ENCODE data around the gene OR1F1. TPM values are rescaled to one million over a fixed set of nuclear protein-coding genes. Genes with fewer than 3 reads are reported as not detected.

OR1F1 gene
- total and polyA plus RNA-seq, 9 of the 15 experiments (the other 6 are each of a cell fraction or from before 2014, with no cell fraction given), result 0.15 to 0.61 (median 0.35) TPM; not detected in 3

DNA sequence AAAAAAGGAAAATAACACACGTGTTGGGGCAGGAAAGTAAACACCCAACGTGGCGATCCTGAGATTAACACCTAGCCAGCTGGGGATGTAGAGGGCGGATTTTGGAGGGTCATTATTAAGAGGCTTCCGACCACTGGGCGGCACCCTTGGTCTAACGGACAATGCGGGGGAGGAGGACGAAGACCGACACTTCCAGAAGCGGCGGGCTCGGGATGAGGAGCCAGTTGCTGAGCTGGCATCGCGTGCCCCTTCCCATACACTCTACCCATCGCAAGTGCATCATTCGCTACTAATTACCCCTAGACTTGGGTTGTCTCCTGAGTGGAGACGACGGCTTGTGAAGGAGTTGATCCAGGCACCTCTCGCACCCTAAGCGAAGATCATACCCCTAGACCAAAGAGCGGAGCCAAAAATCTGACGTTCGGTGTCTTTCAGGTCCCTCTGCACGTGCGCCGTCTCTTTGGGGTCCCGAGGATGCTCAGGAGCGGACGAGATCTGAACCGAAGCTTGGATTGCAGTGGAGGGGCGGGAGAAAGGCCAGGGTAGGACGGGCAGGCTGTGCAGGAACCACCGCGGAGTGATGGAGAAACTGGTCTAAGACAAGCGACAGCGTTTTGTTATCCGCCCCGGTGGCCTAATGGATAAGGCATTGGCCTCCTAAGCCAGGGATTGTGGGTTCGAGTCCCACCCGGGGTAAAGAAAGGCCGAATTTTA is 35.6 kb upstream of the OR1F1 start (continued):
- TF ChIP-seq, protein P1, sequence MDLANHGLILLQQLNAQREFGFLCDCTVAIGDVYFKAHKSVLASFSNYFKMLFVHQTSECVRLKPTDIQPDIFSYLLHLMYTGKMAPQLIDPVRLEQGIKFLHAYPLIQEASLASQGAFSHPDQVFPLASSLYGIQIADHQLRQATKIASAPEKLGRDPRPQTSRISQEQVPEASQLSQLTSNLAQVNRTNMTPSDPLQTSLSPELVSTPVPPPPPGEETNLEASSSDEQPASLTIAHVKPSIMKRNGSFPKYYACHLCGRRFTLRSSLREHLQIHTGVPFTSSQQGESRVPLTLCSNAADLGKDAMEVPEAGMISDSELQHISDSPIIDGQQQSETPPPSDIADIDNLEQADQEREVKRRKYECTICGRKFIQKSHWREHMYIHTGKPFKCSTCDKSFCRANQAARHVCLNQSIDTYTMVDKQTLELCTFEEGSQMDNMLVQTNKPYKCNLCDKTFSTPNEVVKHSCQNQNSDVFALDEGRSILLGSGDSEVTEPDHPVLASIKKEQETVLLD (IDR thresholded peaks at IDR 0.05), result 0 out of 2 replicates have a peak, but pooled peaks have one; percentile 45
- TF ChIP-seq SMC3 (conservative IDR thresholded peaks at IDR 0.05; ENCODE audit: insufficient read depth, low read depth, low read length) (peak; percentile 33; the same call in 1 of the 2 replicates), ZNF124 (CRISPR knock-in tag; IDR thresholded peaks at IDR 0.05) (no peak), ZNF232 (CRISPR knock-in tag; IDR thresholded peaks at IDR 0.05) (no peak), CHD2 (IDR thresholded peaks at IDR 0.05; ENCODE audit: low read depth, low read length) (peak; percentile 62), KLF1 (tag; IDR thresholded peaks at IDR 0.05) (no peak), CBX3 (IDR thresholded peaks at IDR 0.05; ENCODE audit: borderline replicate concordance in 1 of 2, low read length in 2 of 2) (peak in 1 of 2 experiments; percentile 86; a peak in 2 of 3 replicates), POLR2A (conservative IDR thresholded peaks at IDR 0.05) (no peak), PHB2 (IDR thresholded peaks at IDR 0.05; ENCODE audit: low read depth) (0 out of 2 replicates have a peak, but pooled peaks have one; percentile 12), CXXC5 (CRISPR knock-in tag; IDR thresholded peaks at IDR 0.05) (peak; percentile 67)

GRCh38 chr16:3152991-3153368 is 35.0 kb upstream of the OR1F1 start:
- Histone ChIP-seq H3K4me1 (replicated peaks in 1 of 2; ENCODE audit: control insufficient read depth in 2 of 2, insufficient read depth in 2 of 2, low read length in 2 of 2) (peaks cover 2 to 41% of the 10 kb centered on the region in 2 experiments; a peak in 3 of 5 replicates), H3K9me1 (ENCODE audit: control insufficient read depth, insufficient read depth, low read length) (no peaks in the 10 kb centered on the region), H3K9me3 (replicated peaks; ENCODE audit: control insufficient read depth, insufficient read depth, low read depth, low read length) (no peaks in the 10 kb centered on the region), H3K9ac (ENCODE audit: insufficient read depth in 1 of 2, low read depth in 2 of 2, low read length in 2 of 2) (no peak overlapping the region), H4K20me1 (replicated peaks; ENCODE audit: control insufficient read depth, insufficient read depth, low read length) (peaks cover 4% of the 10 kb centered on the region; the same call in 1 of the 2 replicates), H3K79me2 (ENCODE audit: control insufficient read depth, insufficient read depth, low read length) (no peaks in the 10 kb centered on the region), H3K36me3 (ENCODE audit: control insufficient read depth, insufficient read depth, low read length) (no peaks in the 10 kb centered on the region), H2AFZ (ENCODE audit: low read depth, low read length) (no peak overlapping the region), H3K4me2 (ENCODE audit: insufficient read depth, low read length) (peak overlapping the region; percentile 99; the same call in 1 of the 2 replicates), H3K27ac (ENCODE audit: extremely low read depth, low read depth, low read length) (no peak overlapping the region; the same call in 2 of the 3 replicates), H3K4me3 (peak overlapping the region; percentile 62; the same call in 1 of the 2 replicates), H3K27me3 (ENCODE audit: control insufficient read depth in 2 of 2, insufficient read depth in 2 of 2, low read length in 2 of 2) (no peaks in the 10 kb centered on the region)
- no TSS peak for BruUV-seq (replicated peaks)
- DNase-seq (ENCODE audit: extremely low read depth in 1 of 4, low spot score in 3 of 4) (no peak), ATAC-seq (peak; percentile 30; the same call in 1 of the 3 replicates), FAIRE-seq (no peak)
- in situ Hi-C loops (cut with MboI) (no loop called here), intact Hi-C loops (cut with micrococcal nuclease) (loop anchor here (1.0 to 10.0 kb wide), 3 partner anchors 14 to 112 kb away; no protein-coding TSS in a partner anchor)
- CTCF ChIA-PET (ENCODE audit: low intra/inter-chr PET ratio), result no interaction called here
- WGBS (ENCODE audit: insufficient coverage, low coverage, missing lambda C conversion rate), result 4% methylated on average over 8 of the region's 8 CpGs
- POLR2A ChIA-PET, result interaction anchor here (1.3 kb wide), 1 partner anchor 19 kb away, joined by 6 read pairs; no protein-coding TSS in a partner anchor
- TF ChIP-seq BCL6 (CRISPR knock-in tag; IDR thresholded peaks at IDR 0.05) (no peak), PHF21A (IDR thresholded peaks at IDR 0.05; ENCODE audit: borderline replicate concordance, low read depth) (peak; percentile 68; the same call in 1 of the 2 replicates), DEAF1 (CRISPR knock-in tag; IDR thresholded peaks at IDR 0.05) (no peak), EP300 (IDR thresholded peaks at IDR 0.05; ENCODE audit: low read length) (no peak), BDP1 (IDR thresholded peaks at IDR 0.05; ENCODE audit: insufficient read depth, insufficient read length) (no peak), KLF16 (IDR thresholded peaks at IDR 0.05) (no peak), SPI1 (IDR thresholded peaks at IDR 0.05; ENCODE audit: borderline replicate concordance, low read depth, low read length) (no peak)
- TF ChIP-seq, protein P2, sequence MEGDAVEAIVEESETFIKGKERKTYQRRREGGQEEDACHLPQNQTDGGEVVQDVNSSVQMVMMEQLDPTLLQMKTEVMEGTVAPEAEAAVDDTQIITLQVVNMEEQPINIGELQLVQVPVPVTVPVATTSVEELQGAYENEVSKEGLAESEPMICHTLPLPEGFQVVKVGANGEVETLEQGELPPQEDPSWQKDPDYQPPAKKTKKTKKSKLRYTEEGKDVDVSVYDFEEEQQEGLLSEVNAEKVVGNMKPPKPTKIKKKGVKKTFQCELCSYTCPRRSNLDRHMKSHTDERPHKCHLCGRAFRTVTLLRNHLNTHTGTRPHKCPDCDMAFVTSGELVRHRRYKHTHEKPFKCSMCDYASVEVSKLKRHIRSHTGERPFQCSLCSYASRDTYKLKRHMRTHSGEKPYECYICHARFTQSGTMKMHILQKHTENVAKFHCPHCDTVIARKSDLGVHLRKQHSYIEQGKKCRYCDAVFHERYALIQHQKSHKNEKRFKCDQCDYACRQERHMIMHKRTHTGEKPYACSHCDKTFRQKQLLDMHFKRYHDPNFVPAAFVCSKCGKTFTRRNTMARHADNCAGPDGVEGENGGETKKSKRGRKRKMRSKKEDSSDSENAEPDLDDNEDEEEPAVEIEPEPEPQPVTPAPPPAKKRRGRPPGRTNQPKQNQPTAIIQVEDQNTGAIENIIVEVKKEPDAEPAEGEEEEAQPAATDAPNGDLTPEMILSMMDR (IDR thresholded peaks at IDR 0.05 in 2 of 3, conservative IDR thresholded peaks at IDR 0.05 in 1 of 3; ENCODE audit: insufficient read depth in 2 of 3, low read depth in 1 of 3, low read length in 3 of 3), result no peak
